Chondrocyte (in vitro differentiated cells): ENCODE measurements around the gene RBM6. TPM values are rescaled to one million over a fixed set of nuclear protein-coding genes. Genes with fewer than 3 reads are reported as not detected.
A peak's percentile ranks its signal among the peaks of the same experiment; 100 is the strongest.

ENCODE experiments used
- DNase-seq: peaks from one replicate; pipeline ENCODE4 v3.0.0; 2021; ENCODE audit warnings: mixed read lengths, low spot score
- H3K27ac Mint-ChIP-seq: one replicate; pipeline ENCODE4 v1.8.0; 2021; ENCODE audit warnings: mild to moderate bottlenecking, moderate library complexity, mixed read lengths; ENCODE audit not compliant: unreplicated experiment
- H3K27me3 Mint-ChIP-seq: 2 replicates; pipeline ENCODE4 v1.8.0; 2021; ENCODE audit warnings: low read depth, mixed read lengths
- H3K36me3 Mint-ChIP-seq: 2 replicates; pipeline ENCODE4 v1.8.0; 2021; ENCODE audit warnings: low read depth, mixed read lengths
- H3K4me1 Mint-ChIP-seq: 2 replicates; pipeline ENCODE4 v1.8.0; 2021; ENCODE audit warnings: low read depth, mild to moderate bottlenecking, mixed read lengths
- H3K4me3 Mint-ChIP-seq: one replicate; pipeline ENCODE4 v1.8.0; 2021; ENCODE audit warnings: mild to moderate bottlenecking, moderate library complexity, mixed read lengths; ENCODE audit not compliant: unreplicated experiment
- H3K9me3 Mint-ChIP-seq: 2 replicates; pipeline ENCODE4 v1.8.0; 2021; ENCODE audit warnings: low read depth, mixed read lengths
- total RNA-seq: library from RNA; stranded (reverse); gene quantifications from 3 replicates; pipeline ENCODE4 v1.2.1, GENCODE V29; 2021
- TF ChIP-seq, protein P1 (sequence below): fragments of 200-600 bp; sonication (generic); IDR thresholded peaks from 2 replicates; pipeline ENCODE4 v1.5.0; 2021; ENCODE audit warnings: antibody characterized with exemption, mild to moderate bottlenecking, moderate library complexity

The RBM6 gene
- total RNA-seq, 1 donor from 2014 or later: 57.1 TPM

DNA sequence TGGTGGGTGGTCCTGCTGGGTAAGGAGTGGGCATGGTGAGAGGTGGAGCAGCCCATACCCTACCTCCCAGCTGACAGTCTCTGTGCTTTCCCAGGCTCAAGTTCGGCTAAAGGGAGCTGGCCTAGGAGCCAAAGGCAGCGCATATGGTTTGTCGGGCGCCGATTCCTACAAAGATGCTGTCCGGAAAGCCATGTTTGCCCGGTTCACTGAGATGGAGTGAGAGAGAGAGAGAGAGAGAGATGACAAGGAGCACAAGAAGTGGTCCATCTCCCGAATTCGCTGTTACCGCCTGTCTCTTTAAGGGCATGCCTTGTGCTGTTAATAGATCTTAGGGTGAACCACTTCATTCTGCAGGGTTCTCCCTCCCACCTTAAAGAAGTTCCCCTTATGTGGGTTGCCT is 178.3 kb downstream of the RBM6 start:
- Mint-ChIP-seq H3K4me3 (no peak overlapping the region), H3K4me1 (peaks cover 14% of the 10 kb centered on the region), H3K9me3 (no peaks in the 10 kb centered on the region), H3K36me3 (peaks cover 43% of the 10 kb centered on the region), H3K27ac (no peak overlapping the region), H3K27me3 (no peaks in the 10 kb centered on the region)
- TF ChIP-seq, protein P1, sequence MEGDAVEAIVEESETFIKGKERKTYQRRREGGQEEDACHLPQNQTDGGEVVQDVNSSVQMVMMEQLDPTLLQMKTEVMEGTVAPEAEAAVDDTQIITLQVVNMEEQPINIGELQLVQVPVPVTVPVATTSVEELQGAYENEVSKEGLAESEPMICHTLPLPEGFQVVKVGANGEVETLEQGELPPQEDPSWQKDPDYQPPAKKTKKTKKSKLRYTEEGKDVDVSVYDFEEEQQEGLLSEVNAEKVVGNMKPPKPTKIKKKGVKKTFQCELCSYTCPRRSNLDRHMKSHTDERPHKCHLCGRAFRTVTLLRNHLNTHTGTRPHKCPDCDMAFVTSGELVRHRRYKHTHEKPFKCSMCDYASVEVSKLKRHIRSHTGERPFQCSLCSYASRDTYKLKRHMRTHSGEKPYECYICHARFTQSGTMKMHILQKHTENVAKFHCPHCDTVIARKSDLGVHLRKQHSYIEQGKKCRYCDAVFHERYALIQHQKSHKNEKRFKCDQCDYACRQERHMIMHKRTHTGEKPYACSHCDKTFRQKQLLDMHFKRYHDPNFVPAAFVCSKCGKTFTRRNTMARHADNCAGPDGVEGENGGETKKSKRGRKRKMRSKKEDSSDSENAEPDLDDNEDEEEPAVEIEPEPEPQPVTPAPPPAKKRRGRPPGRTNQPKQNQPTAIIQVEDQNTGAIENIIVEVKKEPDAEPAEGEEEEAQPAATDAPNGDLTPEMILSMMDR: no peak
- peak; percentile 42 for DNase-seq

GRCh38 chr3:50119786-50120185 is 179.8 kb downstream of the RBM6 start:
- Mint-ChIP-seq H3K4me3 (no peak overlapping the region), H3K4me1 (peaks cover 26% of the 10 kb centered on the region), H3K36me3 (peaks cover 32% of the 10 kb centered on the region), H3K9me3 (no peaks in the 10 kb centered on the region), H3K27ac (no peak overlapping the region), H3K27me3 (no peaks in the 10 kb centered on the region)
- peak; percentile 19 for DNase-seq
- TF ChIP-seq, protein P1: no peak

- Mint-ChIP-seq H3K36me3 (peaks cover 28% of the 10 kb centered on the region), H3K27me3 (no peaks in the 10 kb centered on the region), H3K4me1 (peaks cover 32% of the 10 kb centered on the region), H3K4me3 (no peak overlapping the region), H3K9me3 (no peaks in the 10 kb centered on the region), H3K27ac (no peak overlapping the region)
- TF ChIP-seq, protein P1: no peak
- DNase-seq: peak; percentile 49
Observed at GRCh38 chr3:50120364-50121071, 180.6 kb downstream of the RBM6 start.

DNA sequence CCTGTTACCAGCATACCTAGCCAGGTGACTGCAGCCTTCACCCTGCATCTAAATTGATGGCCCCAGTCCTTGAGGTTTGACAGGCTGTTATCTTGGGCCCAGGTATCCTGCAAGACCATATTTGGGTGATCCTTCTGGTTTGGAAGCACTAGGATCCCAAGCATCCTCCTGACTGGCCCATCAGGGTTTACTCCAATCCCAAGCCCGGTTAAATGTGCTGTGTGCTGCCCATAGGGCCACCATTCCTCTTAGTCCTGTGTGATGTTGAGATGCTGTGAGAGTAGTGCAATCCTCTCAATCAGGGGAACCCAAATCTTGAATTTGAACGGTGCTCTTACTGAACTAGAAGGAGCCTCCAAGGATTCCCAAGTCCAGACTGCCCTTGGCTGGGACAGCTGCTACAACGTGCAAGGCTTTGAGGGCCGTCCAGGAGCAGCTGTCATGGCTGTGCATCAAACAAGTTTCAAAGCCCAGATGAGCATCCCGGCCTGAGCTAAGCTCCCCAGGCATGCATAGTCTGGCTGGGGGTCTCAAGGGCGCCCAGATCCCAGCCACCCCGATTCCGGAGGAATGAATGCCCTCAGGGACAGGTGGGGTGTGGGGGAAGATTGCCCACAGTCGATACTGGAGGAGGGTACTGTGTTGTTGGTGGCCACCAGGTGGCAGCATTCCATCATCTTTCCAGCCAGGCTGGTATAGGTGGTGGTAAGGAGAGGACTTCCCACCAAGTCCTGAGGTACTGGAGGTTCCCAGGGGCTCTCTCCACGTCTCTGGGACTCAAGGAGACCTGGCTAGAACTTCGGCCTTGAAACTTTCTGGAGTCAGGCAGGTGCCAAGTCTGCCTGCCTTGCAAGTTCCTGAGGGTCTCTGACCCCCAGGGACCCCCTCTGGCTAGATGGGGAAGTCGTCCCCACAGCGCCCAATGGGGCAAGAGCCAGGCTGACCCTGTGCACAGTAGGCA is 181.4 kb downstream of the RBM6 start:
- TF ChIP-seq, protein P1: peak; percentile 95
- Mint-ChIP-seq H3K27me3 (no peaks in the 10 kb centered on the region), H3K4me3 (no peak overlapping the region), H3K36me3 (peaks cover 19% of the 10 kb centered on the region), H3K9me3 (no peaks in the 10 kb centered on the region), H3K4me1 (peaks cover 41% of the 10 kb centered on the region), H3K27ac (peak overlapping the region; percentile 52)
- DNase-seq: peak; percentile 90

GRCh38 chr3:50122071-50122470 is 182.1 kb downstream of the RBM6 start:
- DNase-seq: no peak
- Mint-ChIP-seq H3K9me3 (no peaks in the 10 kb centered on the region), H3K36me3 (peaks cover 13% of the 10 kb centered on the region), H3K27me3 (no peaks in the 10 kb centered on the region), H3K4me3 (no peak overlapping the region), H3K4me1 (peaks cover 48% of the 10 kb centered on the region), H3K27ac (no peak overlapping the region)
- TF ChIP-seq, protein P1: no peak
